Mesenchymal stem cell (in vitro differentiated cells and primary cell): Measurements from ENCODE around the gene CDHR3.

Experiments
- DNase-seq: peaks from one replicate; pipeline ENCODE4 v3.0.0-alpha.2; 2013
- H2AFZ ChIP-seq: one replicate; pipeline ENCODE4 v1.6.1; 2013; ENCODE audit warnings: low read depth, mild to moderate bottlenecking, control low read depth, inconsistent platforms, low read length, moderate library complexity
- H2AK5ac ChIP-seq: 2 replicates; pipeline ENCODE4 v1.6.1; 2013; ENCODE audit warnings: low read length, moderate library complexity, mild to moderate bottlenecking, inconsistent platforms; ENCODE audit not compliant: severe bottlenecking
- H2BK120ac ChIP-seq: one replicate; pipeline ENCODE4 v1.6.1; 2013; ENCODE audit warnings: low read depth, mild to moderate bottlenecking, inconsistent platforms, low read length, moderate library complexity
- H2BK12ac ChIP-seq, 2 experiments: one replicate each; pipeline ENCODE4 v1.6.1; 2013; ENCODE audit warnings: inconsistent platforms in 2 of 2, low read length in 2 of 2, mild to moderate bottlenecking in 2 of 2, moderate library complexity in 2 of 2, control low read depth in 1 of 2
- H2BK15ac ChIP-seq: one replicate; pipeline ENCODE4 v1.6.1; 2013; ENCODE audit warnings: mild to moderate bottlenecking, low read depth, inconsistent platforms; ENCODE audit not compliant: poor library complexity, severe bottlenecking
- H2BK5ac ChIP-seq: 2 replicates; pipeline ENCODE4 v1.6.1; 2013; ENCODE audit warnings: low read depth, mild to moderate bottlenecking, low read length, control low read depth, inconsistent platforms; ENCODE audit not compliant: poor library complexity, severe bottlenecking
- H3K14ac ChIP-seq, 2 experiments: one replicate each; pipeline ENCODE4 v1.6.1; 2013; ENCODE audit warnings: inconsistent platforms in 2 of 2, low read length in 2 of 2, control low read depth in 1 of 2, mild to moderate bottlenecking in 1 of 2, moderate library complexity in 1 of 2
- H3K18ac ChIP-seq, 2 experiments: one replicate each; pipeline ENCODE4 v1.6.1; 2013; ENCODE audit warnings: inconsistent platforms in 2 of 2, low read length in 2 of 2, control low read depth in 1 of 2, low read depth in 1 of 2, mild to moderate bottlenecking in 1 of 2
- H3K23ac ChIP-seq, 2 experiments: one replicate each; pipeline ENCODE4 v1.6.1; 2013; ENCODE audit warnings: inconsistent platforms in 2 of 2, low read length in 2 of 2, mild to moderate bottlenecking in 2 of 2, moderate library complexity in 2 of 2, control low read depth in 1 of 2
- H3K27ac ChIP-seq: 2 replicates; pipeline ENCODE4 v1.5.1; 2013; ENCODE audit warnings: mild to moderate bottlenecking, moderate library complexity, low read length, control low read depth, inconsistent platforms; ENCODE audit not compliant: poor library complexity, severe bottlenecking
- H3K27me3 ChIP-seq, 2 experiments: 2 replicates each; pipeline versions ENCODE4 v1.6.1 to v1.7.0; 2013; ENCODE audit warnings: low read length in 2 of 2, mild to moderate bottlenecking in 2 of 2, moderate library complexity in 2 of 2, control low read depth in 1 of 2, inconsistent platforms in 1 of 2; ENCODE audit not compliant: control insufficient read depth in 1 of 2, insufficient read depth in 1 of 2
- H3K36me3 ChIP-seq, 2 experiments: 2 replicates each; pipeline versions ENCODE4 v1.6.1 to v1.7.0; 2013; ENCODE audit warnings: low read length in 2 of 2, control low read depth in 1 of 2, inconsistent platforms in 1 of 2, low read depth in 1 of 2, mild to moderate bottlenecking in 1 of 2; ENCODE audit not compliant: insufficient read depth in 2 of 2, control insufficient read depth in 1 of 2
- H3K4ac ChIP-seq, 2 experiments: one replicate each; pipeline ENCODE4 v1.6.1; 2013; ENCODE audit warnings: inconsistent platforms in 2 of 2, low read length in 2 of 2, mild to moderate bottlenecking in 2 of 2, moderate library complexity in 2 of 2, control low read depth in 1 of 2, low read depth in 1 of 2
- H3K4me1 ChIP-seq: 2 replicates; pipeline ENCODE4 v1.6.1; 2013; ENCODE audit warnings: low read depth, low read length, control low read depth; ENCODE audit not compliant: control insufficient read depth, insufficient read depth
- H3K4me2 ChIP-seq: 2 replicates; pipeline ENCODE4 v1.6.1; 2013; ENCODE audit warnings: low read length, mild to moderate bottlenecking, inconsistent platforms; ENCODE audit not compliant: poor library complexity, severe bottlenecking
- H3K4me3 ChIP-seq, 2 experiments: 2 replicates each; pipeline versions ENCODE4 v1.5.1 to v1.7.0; 2013; ENCODE audit warnings: low read length in 2 of 2, mild to moderate bottlenecking in 2 of 2, control low read depth in 1 of 2, low read depth in 1 of 2; ENCODE audit not compliant: insufficient read depth in 1 of 2
- H3K79me1 ChIP-seq: replicated peaks from 2 replicates; pipeline ENCODE4 v1.6.1; 2013; ENCODE audit warnings: mild to moderate bottlenecking, control low read depth, low read length, inconsistent platforms; ENCODE audit not compliant: poor library complexity, severe bottlenecking
- H3K9ac ChIP-seq: 2 replicates; pipeline ENCODE4 v1.7.0; 2013; ENCODE audit warnings: mild to moderate bottlenecking, low read length, moderate library complexity
- H3K9me3 ChIP-seq: 2 replicates; pipeline ENCODE4 v1.7.0; 2013; ENCODE audit warnings: mild to moderate bottlenecking, low read length; ENCODE audit not compliant: control insufficient read depth
- H4K8ac ChIP-seq: one replicate; pipeline ENCODE4 v1.6.1; 2013; ENCODE audit warnings: inconsistent platforms, mild to moderate bottlenecking, low read length, moderate library complexity
- H4K91ac ChIP-seq: one replicate; pipeline ENCODE4 v1.6.1; 2013; ENCODE audit warnings: mild to moderate bottlenecking, low read length, inconsistent platforms
- WGBS: methylation state at CpG from one replicate; pipeline ENCODE4 v1.1.7; 2013; ENCODE audit warnings: mixed read lengths; 5-methylcytosine and 5-hydroxymethylcytosine counted together

The CDHR3 gene

GRCh38 chr7:105931179-105931578 lies 31.9 kb upstream of the CDHR3 start:
- H3K9me3 ChIP-seq, result no peaks in the 10 kb centered on the region
- no peak overlapping the region for H3K18ac ChIP-seq
- H2AK5ac ChIP-seq, result no peak overlapping the region
- H3K4me2 ChIP-seq, result no peak overlapping the region
- H2BK15ac ChIP-seq, result no peak overlapping the region
- H3K4me1 ChIP-seq, result no peaks in the 10 kb centered on the region
- H4K8ac ChIP-seq, result no peak overlapping the region
- no peak for DNase-seq
- H3K27ac ChIP-seq, result no peak overlapping the region
- peaks cover 0 to 26% of the 10 kb centered on the region in 2 experiments for H3K36me3 ChIP-seq
- no peak overlapping the region for H2BK120ac ChIP-seq
- no peak overlapping the region for H2BK12ac ChIP-seq
- H3K4ac ChIP-seq, result no peak overlapping the region
- H3K23ac ChIP-seq, result no peak overlapping the region
- no peak overlapping the region for H2BK5ac ChIP-seq
- no peaks in the 10 kb centered on the region for H3K79me1 ChIP-seq
- H3K9ac ChIP-seq, result peak overlapping the region; percentile 23
- H2AFZ ChIP-seq, result no peak overlapping the region
- no peak overlapping the region for H4K91ac ChIP-seq
- no peaks in the 10 kb centered on the region for H3K27me3 ChIP-seq
- H3K4me3 ChIP-seq, result no peak overlapping the region
- H3K14ac ChIP-seq, result no peak overlapping the region
- WGBS, result 97% methylated on average over 4 of the region's 4 CpGs

DNA sequence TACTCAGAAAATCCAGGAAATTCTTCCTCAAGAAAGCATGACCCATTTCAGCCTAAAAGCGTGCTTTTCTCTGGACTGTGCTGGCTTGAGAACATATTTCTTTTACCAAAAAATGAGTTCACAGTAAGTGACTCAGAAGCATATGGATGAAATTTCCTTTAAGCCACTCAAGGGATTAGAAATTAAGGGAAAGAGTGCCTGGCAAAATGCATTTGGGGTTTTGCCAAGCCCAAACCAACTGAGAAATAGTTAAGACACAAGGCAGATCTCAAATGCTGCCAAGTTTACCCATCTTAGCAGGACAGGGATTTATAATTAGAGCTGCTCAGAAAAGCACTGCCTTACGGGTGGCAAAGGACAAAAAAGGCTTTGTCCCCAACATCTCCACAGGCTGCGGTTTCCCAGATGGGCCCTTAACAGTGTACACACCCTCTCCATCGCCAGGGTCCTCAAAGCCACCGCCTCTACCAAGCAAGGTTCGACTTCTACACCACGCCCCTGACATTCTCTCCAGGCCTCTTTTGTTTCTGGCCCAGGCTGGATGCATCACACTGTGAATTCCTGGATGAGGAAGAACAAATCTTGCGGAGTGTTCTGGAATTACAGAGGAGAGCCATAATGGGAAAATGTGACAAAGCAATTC lies 30.1 kb upstream of the CDHR3 start:
- H3K18ac ChIP-seq, result no peak overlapping the region
- H2BK12ac ChIP-seq, result peak overlapping the region; percentile 51 to 61
- H3K9me3 ChIP-seq, result no peaks in the 10 kb centered on the region
- no peak overlapping the region for H3K27ac ChIP-seq
- no peak overlapping the region for H2BK5ac ChIP-seq
- peak overlapping the region in 1 of 2 experiments; percentile 38 for H3K4me3 ChIP-seq
- no peak overlapping the region for H4K91ac ChIP-seq
- H3K4ac ChIP-seq, result no peak overlapping the region
- H3K23ac ChIP-seq, result no peak overlapping the region
- H2BK15ac ChIP-seq, result no peak overlapping the region
- peaks cover 0 to 3% of the 10 kb centered on the region in 2 experiments for H3K27me3 ChIP-seq
- 70% methylated on average over 4 of the region's 8 CpGs for WGBS
- no peak overlapping the region for H3K14ac ChIP-seq
- H2BK120ac ChIP-seq, result no peak overlapping the region
- H3K36me3 ChIP-seq, result peaks cover 0 to 13% of the 10 kb centered on the region in 2 experiments
- no peak overlapping the region for H2AFZ ChIP-seq
- peak overlapping the region; percentile 7 for H4K8ac ChIP-seq
- H3K79me1 ChIP-seq, result no peaks in the 10 kb centered on the region
- H3K9ac ChIP-seq, result peak overlapping the region; percentile 85
- H2AK5ac ChIP-seq, result no peak overlapping the region
- peak; percentile 49 for DNase-seq
- H3K4me1 ChIP-seq, result no peaks in the 10 kb centered on the region
- H3K4me2 ChIP-seq, result no peak overlapping the region

GRCh38 chr7:105934572-105935185 lies 28.4 kb upstream of the CDHR3 start:
- Histone ChIP-seq H3K4ac (no peak overlapping the region), H3K18ac (no peak overlapping the region), H3K23ac (no peak overlapping the region), H3K36me3 (no peaks in the 10 kb centered on the region), H4K8ac (no peak overlapping the region), H3K9me3 (no peaks in the 10 kb centered on the region), H2BK120ac (no peak overlapping the region), H2BK12ac (no peak overlapping the region), H3K9ac (peak overlapping the region; percentile 85), H2BK15ac (no peak overlapping the region), H2AFZ (no peak overlapping the region), H3K4me3 (no peak overlapping the region), H3K27ac (no peak overlapping the region), H3K4me2 (no peak overlapping the region), H3K27me3 (peaks cover 0 to 3% of the 10 kb centered on the region in 2 experiments), H3K4me1 (no peaks in the 10 kb centered on the region), H2AK5ac (no peak overlapping the region), H3K79me1 (no peaks in the 10 kb centered on the region), H3K14ac (peak overlapping the region in 1 of 2 experiments; percentile 20), H4K91ac (no peak overlapping the region), H2BK5ac (no peak overlapping the region)
- 93% methylated on average over 6 of the region's 7 CpGs for WGBS
- DNase-seq, result peak; percentile 54

- no peak overlapping the region for H3K27ac ChIP-seq
- no peak overlapping the region for H3K4me3 ChIP-seq
- no peak overlapping the region for H2BK15ac ChIP-seq
- H3K9me3 ChIP-seq, result no peaks in the 10 kb centered on the region
- 90% methylated on average over 4 of the region's 5 CpGs for WGBS
- no peaks in the 10 kb centered on the region for H3K79me1 ChIP-seq
- H4K91ac ChIP-seq, result no peak overlapping the region
- DNase-seq, result no peak
- H3K14ac ChIP-seq, result no peak overlapping the region
- peaks cover 0 to 3% of the 10 kb centered on the region in 2 experiments for H3K27me3 ChIP-seq
- no peak overlapping the region for H2BK12ac ChIP-seq
- H2AFZ ChIP-seq, result no peak overlapping the region
- no peak overlapping the region for H2BK120ac ChIP-seq
- no peak overlapping the region for H3K4me2 ChIP-seq
- no peak overlapping the region for H4K8ac ChIP-seq
- H2AK5ac ChIP-seq, result no peak overlapping the region
- no peaks in the 10 kb centered on the region for H3K4me1 ChIP-seq
- H3K23ac ChIP-seq, result no peak overlapping the region
- H3K36me3 ChIP-seq, result no peaks in the 10 kb centered on the region
- H2BK5ac ChIP-seq, result no peak overlapping the region
- no peak overlapping the region for H3K18ac ChIP-seq
- no peak overlapping the region for H3K9ac ChIP-seq
- H3K4ac ChIP-seq, result no peak overlapping the region
These were observed 27.8 kb upstream of the CDHR3 start for GRCh38 chr7:105935250-105935649.
